GM19035 (cell line): ENCODE measurements around the gene FTCD.

Source experiments
- ATAC-seq: cut with Tn5 transposase; IDR thresholded peaks from one replicate; pipeline ENCODE4 v1.9.1; 2021; ENCODE audit not compliant: unreplicated experiment

The FTCD gene

DNA sequence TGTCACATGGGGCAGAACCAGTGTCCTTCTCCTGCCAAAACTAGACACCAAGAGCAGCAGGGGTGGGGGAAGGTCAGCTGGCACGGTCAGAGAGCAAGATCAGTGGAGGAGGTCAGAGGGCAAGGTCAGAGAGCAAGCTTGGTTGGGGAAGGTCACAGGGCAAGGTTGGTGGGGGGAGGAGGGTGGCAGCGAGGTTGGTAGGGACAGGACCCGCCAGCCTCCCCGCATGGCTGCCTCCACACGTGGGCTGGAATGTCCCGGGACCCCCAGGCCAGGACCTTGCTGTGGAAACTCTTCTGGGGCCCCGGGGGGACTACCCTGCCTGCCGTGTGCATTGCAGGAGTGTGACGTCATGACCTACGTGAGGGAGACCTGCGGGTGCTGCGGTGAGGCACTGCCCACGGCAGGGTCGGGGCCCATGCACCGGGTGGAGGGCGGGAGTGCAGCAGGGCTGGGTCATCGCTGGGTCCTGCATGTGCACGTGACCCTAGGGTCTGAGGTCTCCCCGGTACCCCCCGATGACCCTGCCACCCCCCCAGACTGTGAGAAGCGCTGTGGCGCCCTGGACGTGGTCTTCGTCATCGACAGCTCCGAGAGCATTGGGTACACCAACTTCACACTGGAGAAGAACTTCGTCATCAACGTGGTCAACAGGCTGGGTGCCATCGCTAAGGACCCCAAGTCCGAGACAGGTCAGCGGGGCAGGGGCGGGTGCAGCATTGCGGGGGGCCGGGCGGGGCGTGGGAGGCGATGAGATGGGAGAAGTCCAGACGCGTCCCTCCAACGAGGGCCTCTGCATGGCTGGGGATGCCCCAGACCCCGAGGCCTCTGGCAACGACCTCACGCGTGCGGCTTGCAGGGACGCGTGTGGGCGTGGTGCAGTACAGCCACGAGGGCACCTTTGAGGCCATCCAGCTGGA, 30.2 kb downstream of the FTCD start:
- ATAC-seq: no peak

DNA sequence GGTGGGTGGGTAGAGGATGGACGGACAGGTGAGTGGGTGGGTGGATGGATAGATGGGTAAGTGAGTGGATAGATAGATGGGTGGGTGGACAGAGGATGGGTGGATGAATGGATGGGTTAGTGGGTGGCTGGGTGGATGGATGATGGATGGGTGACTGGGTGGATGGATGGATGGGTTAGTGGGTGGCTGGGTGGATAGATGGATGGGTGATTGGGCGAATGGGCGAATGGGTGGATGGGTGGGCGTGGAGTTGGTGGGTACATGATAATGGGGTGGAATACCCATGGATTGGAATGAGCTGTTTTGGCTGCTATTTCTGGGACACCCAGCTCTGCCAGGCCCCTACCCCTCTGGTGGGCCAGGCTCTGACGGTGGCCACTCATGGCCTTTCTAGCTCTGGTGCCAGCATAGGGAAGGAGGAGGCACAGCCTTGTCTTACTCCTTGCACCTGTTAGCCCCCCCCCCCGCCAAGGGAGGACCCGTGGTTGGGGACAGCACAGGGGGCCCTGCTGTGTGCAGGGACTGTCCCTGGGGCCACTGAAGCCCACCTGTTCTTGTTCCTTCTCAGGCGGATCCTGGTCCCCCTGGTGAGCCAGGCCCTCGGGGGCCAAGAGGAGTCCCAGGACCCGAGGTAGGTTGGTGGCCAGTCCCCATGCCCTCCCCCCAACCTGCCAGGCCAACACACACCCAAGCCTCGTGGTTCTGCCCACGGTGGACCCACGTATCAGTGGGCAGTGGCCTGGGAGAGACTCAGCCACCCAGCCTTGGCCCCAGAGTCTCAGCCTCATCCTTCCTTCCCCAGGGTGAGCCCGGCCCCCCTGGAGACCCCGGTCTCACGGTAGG, 31.1 kb downstream of the FTCD start:
- ATAC-seq: no peak

DNA sequence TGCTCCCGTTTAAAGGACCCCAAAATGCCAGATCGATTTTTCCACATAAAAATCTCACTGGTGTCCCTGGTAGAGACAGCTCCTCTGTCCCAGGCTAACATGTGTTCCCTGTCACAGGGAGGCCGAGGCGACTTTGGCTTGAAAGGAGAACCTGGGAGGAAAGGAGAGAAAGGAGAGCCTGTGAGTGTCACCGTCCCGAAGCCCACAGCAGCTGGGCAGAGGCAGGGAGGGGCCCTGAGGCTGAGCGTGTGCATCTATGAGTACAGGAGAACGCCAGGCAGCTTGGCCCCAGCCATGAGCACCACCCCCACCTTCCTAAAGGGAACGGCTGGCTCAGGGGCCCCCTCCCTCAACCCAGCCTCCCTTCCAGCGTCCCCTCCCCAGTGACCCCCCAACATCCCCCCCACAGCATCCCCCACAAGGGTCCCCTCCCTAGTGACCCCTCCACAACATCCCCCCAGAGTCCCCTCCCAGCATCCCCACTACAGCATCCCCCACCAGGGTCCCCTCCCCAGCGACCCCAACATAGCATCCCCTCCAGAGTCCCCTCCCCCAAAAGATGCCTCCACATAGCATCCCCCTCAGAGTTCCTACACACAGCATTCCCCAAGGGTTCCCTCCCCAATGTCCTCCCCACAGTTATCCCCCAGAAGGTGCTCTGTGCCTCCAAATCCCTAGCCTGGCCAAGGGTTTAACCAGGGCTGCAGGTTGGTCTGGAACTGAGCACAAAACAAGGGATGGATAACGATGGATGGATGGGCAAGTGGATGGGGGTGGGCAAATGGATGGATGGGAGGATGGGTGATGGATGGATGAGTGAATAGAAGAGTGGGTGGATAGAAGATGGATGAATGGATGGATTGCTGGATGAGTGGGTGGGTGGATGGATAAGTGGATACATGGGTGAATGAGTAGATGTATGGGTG, 32.4 kb downstream of the FTCD start:
- no peak for ATAC-seq

DNA sequence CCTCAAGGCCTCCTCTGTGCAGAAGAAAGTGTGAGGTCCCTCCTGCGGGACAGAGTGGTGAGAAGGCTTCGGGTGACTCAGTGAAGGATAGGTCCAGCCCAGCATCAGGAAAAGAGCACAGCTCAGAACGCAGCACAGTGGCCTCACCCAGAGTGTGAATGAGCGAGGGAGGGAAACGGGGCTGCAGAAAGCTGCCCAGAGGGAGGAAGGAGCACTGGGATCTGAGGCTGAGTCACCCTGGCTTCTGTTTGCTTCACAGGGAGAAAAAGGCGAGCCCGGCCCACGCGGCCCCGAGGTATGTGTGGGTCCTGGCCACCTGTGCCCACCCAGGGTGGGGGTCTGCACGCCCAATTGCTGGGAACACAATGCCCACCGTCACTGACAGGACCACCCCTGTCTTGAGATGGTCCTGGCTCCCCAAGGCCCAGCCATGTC, 33.1 kb downstream of the FTCD start:
- ATAC-seq: no peak

DNA sequence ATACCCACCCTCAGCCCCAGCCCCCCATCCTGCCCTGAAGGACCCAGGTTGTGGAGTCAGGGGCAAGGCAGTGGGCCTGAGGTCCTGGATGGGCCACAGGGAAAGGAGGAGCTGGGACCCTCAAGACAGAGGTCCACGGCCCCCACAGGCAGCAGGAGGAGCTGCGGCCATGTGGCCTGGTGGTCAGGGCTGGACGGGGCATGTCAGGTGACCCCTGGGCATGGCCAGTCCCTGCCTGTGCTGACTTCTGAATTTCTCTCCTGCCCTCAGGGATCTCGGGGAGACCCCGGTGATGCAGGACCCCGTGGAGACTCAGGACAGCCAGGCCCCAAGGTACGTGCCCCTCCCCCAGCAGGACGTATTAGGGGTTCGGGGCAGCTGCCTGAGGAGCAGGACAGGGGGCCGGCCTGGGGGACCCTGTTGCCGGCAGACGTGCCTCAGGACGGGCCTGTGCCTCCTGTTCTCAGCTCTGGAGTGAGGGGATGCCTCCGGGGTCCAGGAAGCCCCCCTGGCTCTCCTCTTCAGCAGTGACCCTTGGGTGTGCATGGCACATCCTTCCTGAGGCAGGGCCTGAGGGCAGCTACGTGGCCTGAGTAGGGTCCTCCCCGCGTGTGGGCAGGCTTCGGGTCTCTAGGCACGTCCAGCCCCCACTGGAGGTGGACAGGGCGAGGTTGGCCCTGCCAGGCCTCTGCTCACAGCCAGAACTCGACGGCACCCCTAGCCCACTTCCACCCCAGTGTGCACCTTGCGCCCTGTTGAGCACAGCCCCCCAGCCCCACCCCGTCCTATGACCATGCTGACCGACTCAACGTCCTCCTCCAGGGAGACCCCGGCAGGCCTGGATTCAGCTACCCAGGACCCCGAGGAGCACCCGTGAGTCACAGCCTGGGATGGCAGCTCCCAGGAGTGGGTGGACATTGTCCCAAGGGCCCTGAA, 33.8 kb downstream of the FTCD start:
- no peak for ATAC-seq

DNA sequence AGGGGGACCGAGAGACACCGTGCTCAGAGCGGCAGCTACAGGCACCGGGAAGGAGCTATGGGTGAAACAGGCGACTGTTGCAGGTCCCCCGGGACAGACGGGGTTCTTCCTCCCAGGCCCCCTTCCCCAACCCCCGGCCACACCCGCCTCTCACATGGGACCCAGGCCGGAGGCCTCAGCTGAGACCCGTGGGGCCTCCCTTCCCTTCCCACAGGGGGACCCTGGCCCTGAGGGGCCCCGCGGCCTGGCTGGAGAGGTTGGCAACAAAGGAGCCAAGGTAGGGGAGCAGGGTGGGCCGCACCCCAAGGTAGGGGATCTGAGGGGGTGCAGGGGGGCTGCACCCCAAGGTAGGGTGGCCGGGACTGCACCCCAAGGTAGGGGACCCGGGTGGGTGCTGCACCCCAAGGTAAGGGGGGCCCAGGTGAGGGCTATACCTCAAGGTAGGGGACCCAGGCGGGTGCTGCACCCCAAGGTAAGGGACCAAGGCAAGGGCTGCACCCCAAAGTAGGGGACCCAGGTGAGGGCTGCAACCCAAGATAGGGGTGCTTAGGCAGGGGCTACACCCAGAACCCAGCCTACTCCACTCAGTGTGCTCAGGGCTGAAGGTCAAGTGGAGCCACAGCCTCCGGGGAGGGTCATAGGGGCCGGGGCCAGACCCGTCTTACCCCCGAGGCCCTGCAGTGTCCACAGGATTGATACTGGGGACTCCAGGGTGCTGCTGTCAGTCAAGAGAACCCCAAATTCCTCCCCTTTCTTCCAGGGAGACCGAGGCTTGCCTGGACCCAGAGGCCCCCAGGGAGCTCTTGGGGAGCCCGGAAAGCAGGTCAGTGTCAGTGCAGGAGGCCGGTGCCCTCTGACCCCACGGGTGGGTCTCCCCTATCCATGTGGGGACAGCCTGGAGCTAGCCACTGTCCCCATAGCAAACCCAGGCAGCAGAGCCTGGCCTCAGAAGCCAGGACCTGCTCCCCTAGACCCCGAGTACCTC, 34.8 kb downstream of the FTCD start:
- no peak for ATAC-seq

DNA sequence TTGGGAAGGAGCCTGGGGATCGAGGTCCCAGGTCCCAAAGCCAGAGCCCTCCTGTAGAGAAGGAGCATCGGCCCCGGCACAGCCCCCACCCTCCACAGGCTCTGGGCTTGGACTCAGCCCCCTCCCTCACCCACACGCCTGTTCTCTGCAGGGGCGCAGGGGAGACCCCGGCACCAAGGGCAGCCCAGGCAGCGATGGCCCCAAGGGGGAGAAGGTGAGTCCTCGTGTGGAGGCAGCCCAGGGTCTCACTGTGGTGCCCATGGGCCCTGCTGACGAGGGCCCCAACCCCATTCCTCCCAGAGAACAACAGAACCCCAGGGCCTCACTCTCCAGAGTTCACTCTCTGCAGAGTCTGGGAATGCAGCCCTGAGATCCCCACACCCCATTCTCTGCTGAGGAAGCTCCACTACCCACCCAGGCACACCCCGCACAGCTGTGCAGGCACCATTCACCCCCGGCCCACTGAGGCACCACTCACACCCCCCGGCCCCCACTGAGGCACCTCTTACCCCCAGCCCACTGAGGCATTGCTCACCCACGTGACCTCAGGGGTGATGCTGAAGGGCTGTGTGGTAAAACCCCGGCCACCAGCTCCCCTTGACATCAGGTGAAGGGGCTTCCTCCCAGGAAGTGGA, 35.6 kb downstream of the FTCD start:
- ATAC-seq: no peak

DNA sequence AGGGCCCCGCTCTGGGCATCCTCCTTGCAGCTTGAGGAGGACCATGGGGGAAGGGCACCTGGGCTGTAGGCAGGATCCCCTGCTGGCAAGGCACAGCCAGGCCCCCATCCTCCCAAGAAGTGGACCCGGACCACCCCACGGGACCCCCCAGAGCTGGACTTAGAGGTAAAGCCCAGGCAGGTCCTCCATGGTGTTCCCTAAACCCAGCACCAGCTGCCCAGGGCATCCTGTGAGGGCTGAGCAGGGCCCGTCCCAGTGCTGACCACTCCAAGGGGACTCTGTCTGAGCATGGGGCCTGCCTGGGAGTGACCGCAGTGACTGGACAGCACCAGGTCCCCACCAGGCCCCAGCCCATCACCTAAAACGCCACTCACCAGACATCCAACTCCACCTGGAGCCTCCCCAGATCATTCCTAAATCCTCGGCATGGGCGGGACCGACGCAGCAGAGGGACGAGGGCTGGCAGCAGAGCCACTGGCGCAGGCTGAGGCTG, 36.2 kb downstream of the FTCD start:
- no peak for ATAC-seq

DNA sequence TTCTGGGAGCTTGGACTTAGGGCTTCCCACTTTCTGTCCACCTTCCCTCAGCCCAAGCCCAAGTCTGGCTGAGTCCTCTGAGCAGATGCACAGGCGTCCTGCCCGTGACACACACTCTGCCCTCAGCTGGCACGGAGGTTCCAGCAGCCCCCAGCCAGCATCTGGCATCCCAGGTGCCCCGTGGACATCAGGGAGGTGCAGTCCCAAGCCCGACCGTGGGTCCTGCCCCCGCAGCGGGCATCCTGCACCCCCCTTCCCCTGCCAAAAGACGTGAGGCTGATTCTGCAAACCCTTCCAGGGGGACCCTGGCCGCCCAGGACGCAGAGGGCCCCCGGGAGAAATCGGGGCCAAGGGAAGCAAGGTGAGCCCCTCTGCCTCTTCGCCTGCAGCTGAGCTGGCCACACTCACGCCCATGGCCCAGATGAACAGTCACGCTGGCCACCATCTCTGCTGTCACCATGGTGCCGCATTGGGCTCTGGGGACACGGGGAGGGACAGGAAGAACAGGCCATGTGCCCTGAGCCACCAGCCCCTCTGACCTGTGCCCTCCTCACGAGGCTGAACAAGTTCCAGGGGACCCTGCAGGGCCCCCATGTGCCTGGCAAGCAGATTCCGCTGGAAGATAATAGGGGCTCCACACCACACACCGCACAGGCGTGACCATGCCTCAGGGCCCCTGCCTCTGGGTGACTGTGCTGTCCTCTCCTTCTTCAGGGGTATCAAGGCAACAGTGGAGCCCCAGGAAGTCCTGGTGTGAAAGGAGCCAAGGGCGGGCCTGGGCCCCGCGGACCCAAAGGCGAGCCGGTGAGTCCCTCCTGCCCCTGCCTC, 36.8 kb downstream of the FTCD start:
- ATAC-seq: no peak

DNA sequence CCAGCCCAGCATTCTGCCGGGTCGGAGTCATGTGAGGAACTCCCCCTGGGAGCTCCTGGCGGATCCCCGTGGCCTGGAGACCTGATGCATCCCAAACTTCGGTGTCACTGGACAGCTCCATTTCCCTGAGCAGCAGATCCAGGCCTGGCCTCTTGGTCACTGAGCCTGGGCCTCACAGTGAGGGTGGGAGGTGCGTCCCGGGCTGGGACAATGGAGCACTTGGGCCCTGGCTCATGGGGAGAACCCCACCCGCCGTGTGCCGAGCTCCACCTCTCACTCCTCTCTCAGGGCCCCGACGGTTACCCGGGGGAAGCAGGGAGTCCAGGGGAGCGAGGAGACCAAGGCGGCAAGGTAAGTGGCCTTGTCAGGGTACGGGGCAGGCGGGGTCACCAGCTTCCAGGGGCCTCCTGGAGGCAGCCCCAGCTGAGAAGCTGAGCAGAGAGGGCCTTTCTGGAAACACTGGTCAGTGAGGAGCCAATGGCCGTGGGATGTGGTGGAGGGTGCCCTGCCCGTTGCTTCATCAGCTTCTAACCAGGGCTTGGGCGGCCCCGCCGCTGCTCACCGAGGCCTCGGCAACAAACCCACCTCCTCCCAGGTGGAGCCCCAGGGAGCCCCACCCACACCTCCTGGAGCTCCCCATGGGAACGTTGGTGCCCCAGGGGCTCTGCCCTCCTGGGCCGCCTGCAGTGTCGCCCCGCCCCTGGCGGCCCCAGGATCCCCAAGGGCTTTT, 37.6 kb downstream of the FTCD start:
- no peak for ATAC-seq

DNA sequence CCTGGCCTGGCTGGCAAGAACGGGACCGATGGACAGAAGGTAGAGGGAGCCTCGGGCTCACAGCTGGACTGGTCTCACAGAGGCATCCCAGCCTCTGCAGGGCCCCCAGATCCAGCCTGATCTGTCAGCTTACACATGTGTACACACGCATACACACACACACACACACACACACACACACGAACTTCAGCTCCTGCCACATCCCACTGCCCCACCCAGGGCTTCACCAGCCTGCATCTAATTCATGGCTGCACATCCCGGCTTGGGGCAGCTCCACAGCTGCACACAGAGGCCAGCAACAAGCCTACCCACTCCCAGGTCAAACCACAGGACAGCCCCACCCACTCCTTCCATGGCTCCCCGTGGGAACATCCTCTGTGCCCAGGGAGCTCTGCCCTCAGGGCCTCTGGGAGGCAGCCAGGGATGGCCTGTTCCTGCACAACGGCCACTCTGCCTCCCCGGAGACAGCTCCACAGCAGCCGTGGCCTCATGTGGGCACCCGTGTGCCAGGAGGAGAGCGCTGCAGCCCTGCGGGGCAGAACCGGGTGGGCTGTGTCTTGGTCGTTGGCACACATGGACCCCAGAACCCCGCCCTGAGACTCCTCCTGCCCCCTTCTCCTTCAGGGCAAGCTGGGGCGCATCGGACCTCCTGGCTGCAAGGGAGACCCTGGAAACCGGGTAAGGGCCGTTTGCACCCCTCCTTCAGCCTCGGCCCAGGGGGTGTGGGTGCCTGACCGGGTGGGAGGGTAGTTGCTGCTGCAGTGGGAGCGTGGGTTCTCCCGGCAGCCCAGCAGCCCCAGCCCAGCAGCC, 38.4 kb downstream of the FTCD start:
- no peak for ATAC-seq

DNA sequence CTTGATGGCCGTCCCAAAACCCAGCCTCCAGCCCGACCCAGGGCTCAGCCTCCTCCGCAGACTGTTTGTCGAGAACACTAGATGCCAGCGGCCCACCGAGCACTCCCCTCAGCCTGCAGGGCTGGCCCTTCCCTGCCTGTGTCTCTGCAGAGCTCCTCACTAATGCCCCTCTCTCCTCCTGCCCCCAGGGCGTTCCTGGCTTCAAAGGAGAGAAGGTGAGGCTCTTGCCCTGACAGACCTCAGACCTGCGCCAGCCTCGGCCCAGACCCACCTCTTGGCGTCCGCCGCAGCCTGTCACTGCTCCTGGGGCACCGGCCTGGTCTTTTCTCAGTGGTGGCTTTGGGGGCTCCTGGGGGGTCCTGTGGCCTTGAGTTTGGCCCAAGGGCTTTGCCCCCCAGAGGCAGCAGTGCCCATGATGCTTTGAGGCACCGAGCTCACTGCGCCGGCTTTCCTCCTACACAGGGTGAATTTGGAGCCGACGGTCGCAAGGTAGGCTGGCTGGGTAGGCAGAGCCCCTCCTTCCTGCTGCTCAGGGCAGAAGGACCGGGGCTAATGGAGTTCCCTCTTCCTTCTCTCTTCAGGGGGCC, 39.1 kb downstream of the FTCD start:
- ATAC-seq: no peak

DNA sequence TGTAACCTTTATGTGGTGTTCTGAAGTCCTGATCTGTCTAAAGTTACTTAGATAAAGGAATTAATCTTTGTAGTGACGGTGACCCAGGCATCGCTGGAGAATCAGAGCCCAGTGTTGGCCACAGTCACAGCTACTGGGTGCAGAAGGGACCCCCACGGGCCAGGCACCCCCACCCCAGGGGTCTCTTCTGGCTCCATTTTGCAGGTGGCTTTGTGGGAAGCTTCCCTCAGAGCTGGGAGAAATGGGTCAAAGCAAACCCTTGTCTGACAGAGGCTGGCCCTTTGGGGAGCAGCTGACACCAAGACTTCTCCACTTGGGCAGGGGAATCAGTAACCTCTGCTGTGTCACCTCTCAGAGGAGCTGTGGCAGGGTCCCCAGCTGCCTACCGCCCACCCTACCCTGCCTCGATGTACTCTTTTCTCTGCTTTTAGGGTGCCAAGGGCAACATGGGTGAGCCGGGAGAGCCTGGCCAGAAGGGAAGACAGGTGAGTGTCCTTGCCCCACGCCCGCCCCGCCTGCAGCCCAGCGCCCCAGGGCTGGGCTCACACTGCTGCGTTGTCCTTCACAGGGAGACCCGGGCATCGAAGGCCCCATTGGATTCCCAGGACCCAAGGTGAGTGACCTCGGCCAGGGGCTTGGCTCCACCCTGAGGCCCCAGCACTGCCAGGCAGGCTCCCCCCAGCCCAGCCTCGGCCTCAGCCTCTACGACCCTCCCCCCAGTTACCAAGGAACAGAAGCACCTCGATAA, 39.8 kb downstream of the FTCD start:
- no peak for ATAC-seq

DNA sequence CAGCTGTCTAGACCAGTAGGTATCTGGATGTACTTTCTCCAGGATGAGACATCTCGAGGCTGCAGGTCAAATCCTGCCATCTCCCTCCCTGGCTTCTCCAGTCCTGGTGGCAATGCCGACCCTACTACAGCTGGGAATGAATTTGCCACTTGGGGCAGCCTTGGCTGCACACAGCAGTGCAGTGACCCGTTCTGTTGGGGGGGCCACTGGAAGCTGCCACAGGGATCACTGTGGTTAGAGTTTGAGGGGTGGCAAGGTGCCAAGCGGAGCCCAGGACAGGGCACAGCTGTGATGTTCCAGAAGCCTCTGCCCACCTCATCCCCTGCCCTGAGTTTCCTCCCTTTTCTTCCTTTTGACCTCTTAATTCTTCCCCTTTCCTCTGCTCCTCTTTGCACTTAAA, 40.4 kb downstream of the FTCD start:
- ATAC-seq: no peak
